GM12891 (cell line): Measurements from ENCODE around the gene AIG1.
A peak's percentile ranks its signal among the peaks of the same experiment; 100 is the strongest.

Source experiments
- POLR2A ChIP-seq: IDR thresholded peaks from 2 replicates; pipeline ENCODE4 v1.6.1; 2011; ENCODE audit warnings: low read depth, low read length, control low read depth
- POLR2AphosphoS5 ChIP-seq: IDR thresholded peaks from 2 replicates; pipeline ENCODE4 v1.6.1; 2011; ENCODE audit warnings: low read depth, low read length, control low read depth
- POU2F2 ChIP-seq: IDR thresholded peaks from 2 replicates; pipeline ENCODE4 v1.6.1; 2011; ENCODE audit warnings: low read depth, mild to moderate bottlenecking, control low read depth, low read length, moderate library complexity
- TAF1 ChIP-seq: IDR thresholded peaks from 2 replicates; pipeline ENCODE4 v1.6.1; 2011; ENCODE audit warnings: low read depth, low read length, control low read depth

DNA sequence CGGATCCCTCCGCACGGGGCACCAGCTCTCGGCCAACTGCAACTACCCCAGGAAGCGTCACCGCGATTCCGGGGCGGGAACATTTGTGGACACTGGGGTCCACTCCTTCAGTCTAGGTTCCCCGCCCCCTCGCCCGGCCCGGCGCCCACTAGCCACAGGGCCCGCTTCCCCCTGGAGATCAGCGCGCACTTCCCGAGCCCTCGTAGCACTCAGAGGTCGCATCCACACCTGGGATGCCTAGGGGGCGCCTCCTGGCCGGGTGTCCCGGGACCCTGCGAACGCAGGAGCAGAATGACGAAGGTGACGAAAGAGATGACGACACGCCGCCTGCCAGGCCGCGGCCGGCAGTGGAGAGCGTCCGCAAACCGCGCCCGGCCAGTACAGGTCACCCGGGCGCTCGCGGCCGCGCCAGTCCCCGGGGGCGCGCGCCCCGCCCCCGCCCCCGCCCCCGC lies 309 bp upstream of the AIG1 start:
- no peak for TF ChIP-seq POLR2A
- peak; percentile 36; the same call in 1 of the 2 replicates for TF ChIP-seq TAF1
- TF ChIP-seq POLR2AphosphoS5 = peak; percentile 43
- TF ChIP-seq POU2F2 = peak; percentile 48; the same call in 1 of the 2 replicates
